Uterus (tissue), 2 donors: ENCODE measurements around the gene TTC9C.

Experiments used
- CTCF ChIP-seq, 4 experiments: fragments of 200-600 bp in 2 of 4; fragments of 450-650 bp in 2 of 4; sonication (generic) in 2 of 4; IDR thresholded peaks; one replicate each; pipeline ENCODE4 v1.5.1; 2016 to 2019; ENCODE audit warnings: antibody characterized with exemption in 4 of 4, mild to moderate bottlenecking in 2 of 4, moderate library complexity in 1 of 4
- POLR2A ChIP-seq, 2 donors: fragments of 450-650 bp; IDR thresholded peaks; one replicate each; pipeline ENCODE4 v1.6.1; 2016; ENCODE audit warnings: antibody characterized with exemption in 2 of 2, mild to moderate bottlenecking in 1 of 2, moderate library complexity in 1 of 2

- peak in 1 of 2 donors; percentile 54 for TF ChIP-seq POLR2A (IDR thresholded peaks at IDR 0.05)
- no peak for TF ChIP-seq CTCF (IDR thresholded peaks at IDR 0.05)
Measured at GRCh38 chr11:62771144-62772021, 43.1 kb downstream of the TTC9C start, which contains the start of gene TAF6L.
